Upper lobe of right lung (tissue), 1 donor: ENCODE data around the gene CDH4. TPM values are rescaled to one million over a fixed set of nuclear protein-coding genes. Genes with fewer than 3 reads are reported as not detected.
A peak's percentile ranks its signal among the peaks of the same experiment; 100 is the strongest.

Experiments used
- ATAC-seq: fragments of 200-7000 bp; cut with Tn5 transposase; one replicate; pipeline ENCODE4 v1.9.1; 2020; ENCODE audit warnings: mild to moderate bottlenecking, moderate library complexity
- DNase-seq: peaks from one replicate; pipeline ENCODE4 v3.0.0-alpha.2; 2020
- H3K27ac ChIP-seq: fragments of 200-600 bp; one replicate; pipeline ENCODE4 v1.8.0; 2022
- H3K27me3 ChIP-seq: fragments of 200-600 bp; one replicate; pipeline ENCODE4 v1.8.0; 2022; ENCODE audit warnings: mild to moderate bottlenecking
- H3K36me3 ChIP-seq: fragments of 200-600 bp; one replicate; pipeline ENCODE4 v1.8.0; 2022
- H3K4me1 ChIP-seq: fragments of 200-600 bp; one replicate; pipeline ENCODE4 v1.8.0; 2022
- H3K4me3 ChIP-seq: fragments of 200-600 bp; one replicate; pipeline ENCODE4 v1.8.0; 2022; ENCODE audit warnings: mild to moderate bottlenecking
- H3K9me3 ChIP-seq: fragments of 200-600 bp; one replicate; pipeline ENCODE4 v1.8.0; 2022
- intact Hi-C: fragments of 100-400 bp; cut with DNase I; formaldehyde crosslinking; loops from one replicate; pipeline ENCODE4 v1.11.0; 2022
- total RNA-seq: library from RNA; stranded (reverse); fragmentation: NEBNext Ultra II Directional; extraction: Animal tissue kit (Norgen Biotek cat#: 25700); gene quantifications from one replicate; pipeline ENCODE4 v1.2.1, GENCODE V29; 2021
- TF ChIP-seq, protein P1 (sequence below): fragments of 200-600 bp; IDR thresholded peaks from one replicate; pipeline ENCODE4 v1.8.0; 2022; ENCODE audit warnings: antibody characterized with exemption
- donor health status: DM: no; HTN: yes; CAD: no; lungs with severe emphysema.

CDH4 gene
- total RNA-seq, 1 donor from 2014 or later = 0.23 TPM

DNA sequence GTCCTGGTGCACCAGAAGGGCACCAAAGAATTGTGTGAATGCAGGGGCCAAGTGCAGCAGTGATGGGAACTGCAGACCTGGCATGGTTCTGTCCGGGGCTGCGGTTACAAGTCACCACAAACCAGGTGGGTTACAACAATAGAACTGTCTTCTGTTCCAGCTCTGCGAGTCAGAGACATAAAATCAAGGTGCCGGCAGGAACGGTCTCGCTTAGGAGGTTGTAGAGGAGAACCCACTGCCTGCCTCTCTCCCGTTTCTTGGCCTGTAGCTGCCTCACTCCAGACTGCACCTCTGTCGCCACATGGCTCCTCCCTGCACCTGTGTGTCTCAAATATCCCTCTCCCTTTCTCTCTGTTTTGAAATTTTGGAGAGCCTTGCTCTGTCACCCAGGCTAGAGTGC lies 670.4 kb downstream of the CDH4 start:
- peaks cover 9% of the 10 kb centered on the region for H3K27me3 ChIP-seq
- no peaks in the 10 kb centered on the region for H3K4me1 ChIP-seq
- H3K36me3 ChIP-seq = no peaks in the 10 kb centered on the region
- intact Hi-C loops = no loop called here
- TF ChIP-seq, protein P1, sequence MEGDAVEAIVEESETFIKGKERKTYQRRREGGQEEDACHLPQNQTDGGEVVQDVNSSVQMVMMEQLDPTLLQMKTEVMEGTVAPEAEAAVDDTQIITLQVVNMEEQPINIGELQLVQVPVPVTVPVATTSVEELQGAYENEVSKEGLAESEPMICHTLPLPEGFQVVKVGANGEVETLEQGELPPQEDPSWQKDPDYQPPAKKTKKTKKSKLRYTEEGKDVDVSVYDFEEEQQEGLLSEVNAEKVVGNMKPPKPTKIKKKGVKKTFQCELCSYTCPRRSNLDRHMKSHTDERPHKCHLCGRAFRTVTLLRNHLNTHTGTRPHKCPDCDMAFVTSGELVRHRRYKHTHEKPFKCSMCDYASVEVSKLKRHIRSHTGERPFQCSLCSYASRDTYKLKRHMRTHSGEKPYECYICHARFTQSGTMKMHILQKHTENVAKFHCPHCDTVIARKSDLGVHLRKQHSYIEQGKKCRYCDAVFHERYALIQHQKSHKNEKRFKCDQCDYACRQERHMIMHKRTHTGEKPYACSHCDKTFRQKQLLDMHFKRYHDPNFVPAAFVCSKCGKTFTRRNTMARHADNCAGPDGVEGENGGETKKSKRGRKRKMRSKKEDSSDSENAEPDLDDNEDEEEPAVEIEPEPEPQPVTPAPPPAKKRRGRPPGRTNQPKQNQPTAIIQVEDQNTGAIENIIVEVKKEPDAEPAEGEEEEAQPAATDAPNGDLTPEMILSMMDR = no peak
- no peak overlapping the region for H3K4me3 ChIP-seq
- ATAC-seq (no peak), DNase-seq (peak; percentile 34)
- no peak overlapping the region for H3K27ac ChIP-seq
- no peaks in the 10 kb centered on the region for H3K9me3 ChIP-seq

DNA sequence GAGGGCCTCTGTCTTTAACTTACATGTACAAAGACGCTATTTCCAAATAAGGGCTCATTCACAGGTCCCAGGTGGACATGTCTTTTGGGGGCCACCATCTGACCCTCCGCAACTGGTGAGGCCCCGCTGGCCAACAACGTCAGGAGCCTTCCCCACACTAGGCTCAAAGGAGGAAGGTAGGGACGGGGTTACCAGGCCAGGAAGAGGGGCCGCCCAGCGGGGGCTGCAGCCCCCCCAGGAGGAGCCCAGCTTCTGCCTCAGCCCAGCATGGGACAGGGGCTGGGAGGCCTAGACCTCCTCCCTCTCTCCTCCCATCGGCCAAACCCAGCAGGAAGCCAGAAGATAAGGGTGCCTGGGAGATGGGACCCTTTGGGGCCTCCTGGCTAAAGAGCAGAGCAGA lies 670.9 kb downstream of the CDH4 start:
- no peaks in the 10 kb centered on the region for H3K4me1 ChIP-seq
- no peaks in the 10 kb centered on the region for H3K36me3 ChIP-seq
- intact Hi-C loops = no loop called here
- no peak overlapping the region for H3K4me3 ChIP-seq
- no peak overlapping the region for H3K27ac ChIP-seq
- ATAC-seq (no peak), DNase-seq (peak; percentile 40)
- no peaks in the 10 kb centered on the region for H3K9me3 ChIP-seq
- TF ChIP-seq, protein P1 = no peak
- H3K27me3 ChIP-seq = peaks cover 4% of the 10 kb centered on the region

DNA sequence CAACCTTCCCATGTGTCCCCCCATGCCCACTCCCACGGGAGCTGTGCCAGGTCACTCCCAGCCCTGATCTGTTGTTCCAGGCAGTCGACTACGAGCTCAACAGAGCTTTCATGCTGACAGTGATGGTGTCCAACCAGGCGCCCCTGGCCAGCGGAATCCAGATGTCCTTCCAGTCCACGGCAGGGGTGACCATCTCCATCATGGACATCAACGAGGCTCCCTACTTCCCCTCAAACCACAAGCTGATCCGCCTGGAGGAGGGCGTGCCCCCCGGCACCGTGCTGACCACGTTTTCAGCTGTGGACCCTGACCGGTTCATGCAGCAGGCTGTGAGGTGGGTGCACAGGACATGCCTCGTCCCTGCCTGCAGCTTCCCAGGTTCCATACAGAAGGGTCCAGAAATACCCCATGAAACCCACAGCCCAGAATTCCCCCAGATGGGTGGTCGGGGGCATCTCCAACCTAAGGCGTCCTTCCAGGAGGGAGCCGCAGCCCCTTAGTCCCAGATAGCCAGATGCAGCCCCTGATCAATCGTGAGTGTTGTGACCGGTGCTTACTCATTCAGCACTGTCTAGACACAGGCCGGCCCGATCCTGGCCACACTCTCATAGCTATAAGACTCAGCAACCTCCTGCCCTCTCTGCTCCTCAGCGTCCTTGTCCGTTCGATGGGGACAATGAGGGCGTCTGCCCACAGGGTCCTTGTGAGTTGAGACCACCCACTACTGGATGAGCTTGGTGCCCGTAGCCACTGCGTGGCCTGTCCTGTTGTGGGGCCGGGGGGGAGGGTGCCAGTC lies 671.5 kb downstream of the CDH4 start:
- no peaks in the 10 kb centered on the region for H3K4me1 ChIP-seq
- DNase-seq = peak; percentile 61
- H3K4me3 ChIP-seq = no peak overlapping the region
- no peaks in the 10 kb centered on the region for H3K27me3 ChIP-seq
- no peaks in the 10 kb centered on the region for H3K36me3 ChIP-seq
- no peak for ATAC-seq
- H3K27ac ChIP-seq = no peak overlapping the region
- TF ChIP-seq, protein P1 = no peak
- no peaks in the 10 kb centered on the region for H3K9me3 ChIP-seq
- intact Hi-C loops = no loop called here

DNA sequence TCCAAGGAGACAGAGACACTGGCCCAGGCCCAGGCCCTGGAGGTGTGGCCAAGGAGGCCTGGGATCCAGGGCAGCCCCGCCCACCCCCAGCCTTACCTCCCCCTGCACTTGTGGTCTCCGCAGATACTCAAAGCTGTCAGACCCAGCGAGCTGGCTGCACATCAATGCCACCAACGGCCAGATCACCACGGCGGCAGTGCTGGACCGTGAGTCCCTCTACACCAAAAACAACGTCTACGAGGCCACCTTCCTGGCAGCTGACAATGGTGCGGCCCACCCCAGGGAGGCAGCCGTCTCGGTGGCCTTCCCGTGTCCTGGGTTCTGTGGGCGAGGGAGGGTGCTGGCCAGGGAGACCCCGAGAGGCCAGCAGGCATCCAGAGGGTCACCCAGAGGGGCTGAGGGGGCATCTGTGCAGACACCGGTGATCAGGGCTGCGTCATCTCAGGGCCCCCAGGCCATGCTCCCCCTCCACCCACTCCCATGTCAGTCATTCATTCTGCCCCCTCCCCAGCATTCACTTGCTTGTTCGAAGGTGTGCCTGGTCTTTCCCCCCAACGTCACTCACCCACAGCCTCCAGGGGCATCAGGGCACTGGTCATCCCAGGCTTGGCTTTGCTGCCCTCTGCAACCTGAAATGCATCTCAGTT lies 672.3 kb downstream of the CDH4 start:
- peak; percentile 58 for DNase-seq
- intact Hi-C loops = no loop called here
- H3K4me3 ChIP-seq = no peak overlapping the region

DNA sequence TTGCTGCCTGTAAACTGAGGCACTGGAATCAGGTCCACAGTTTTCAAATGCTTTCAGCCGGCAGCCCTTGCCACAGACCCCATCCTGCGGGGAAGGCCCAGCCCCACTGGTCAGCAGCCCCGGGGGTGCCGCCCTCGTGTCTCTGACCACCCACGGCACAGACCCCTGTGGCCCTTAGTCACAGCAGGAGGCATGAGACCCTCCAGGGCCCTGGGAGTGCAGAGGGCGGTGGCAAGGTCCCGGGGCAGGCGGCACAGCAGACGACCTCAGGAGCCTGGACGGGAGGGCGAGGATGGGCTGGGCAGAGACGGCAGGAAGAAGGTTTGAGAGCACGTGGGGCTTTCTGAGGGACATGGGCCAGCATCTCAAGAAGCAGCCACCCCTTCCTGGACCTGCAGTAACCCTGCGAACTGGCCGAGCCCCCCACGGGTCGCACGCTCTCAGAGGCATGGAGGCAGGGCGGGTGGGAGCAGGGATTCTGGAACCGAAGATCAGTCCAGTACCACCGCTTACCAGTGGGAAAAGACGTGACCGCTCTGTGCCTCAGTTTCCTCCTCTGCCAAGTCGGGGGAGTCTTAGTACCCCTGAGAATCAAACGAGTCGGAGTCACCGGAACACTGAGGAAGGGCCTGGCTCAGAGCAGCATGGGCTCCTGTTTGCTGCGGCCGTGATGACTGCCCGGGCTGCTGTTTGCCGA lies 672.9 kb downstream of the CDH4 start:
- Histone ChIP-seq H3K27me3 (no peaks in the 10 kb centered on the region), H3K4me1 (no peaks in the 10 kb centered on the region), H3K4me3 (no peak overlapping the region), H3K36me3 (no peaks in the 10 kb centered on the region), H3K27ac (no peak overlapping the region), H3K9me3 (no peaks in the 10 kb centered on the region)
- peak; percentile 47 for DNase-seq
- intact Hi-C loops = no loop called here
- no peak for ATAC-seq
- TF ChIP-seq, protein P1 = no peak

More for the DNA sequence above, 672.3 kb downstream of the CDH4 start:
- no peaks in the 10 kb centered on the region for H3K4me1 ChIP-seq
- no peaks in the 10 kb centered on the region for H3K36me3 ChIP-seq
- TF ChIP-seq, protein P1 = no peak
- H3K27me3 ChIP-seq = no peaks in the 10 kb centered on the region
- H3K27ac ChIP-seq = no peak overlapping the region
- no peak for ATAC-seq
- no peaks in the 10 kb centered on the region for H3K9me3 ChIP-seq
